Kidney glomerular epithelial cell (primary cell): ENCODE data around the gene IGSF10.
"Not testable (repeated sequence)": the region's sequence is repeated elsewhere in the genome, so short reads cannot be mapped to it uniquely, and the experiment has no call there.

Source experiments
- DNase-seq: peaks from one replicate; lab custom pipeline; 2025; lab: John Stamatoyannopoulos, UW

Gene IGSF10, protein sequence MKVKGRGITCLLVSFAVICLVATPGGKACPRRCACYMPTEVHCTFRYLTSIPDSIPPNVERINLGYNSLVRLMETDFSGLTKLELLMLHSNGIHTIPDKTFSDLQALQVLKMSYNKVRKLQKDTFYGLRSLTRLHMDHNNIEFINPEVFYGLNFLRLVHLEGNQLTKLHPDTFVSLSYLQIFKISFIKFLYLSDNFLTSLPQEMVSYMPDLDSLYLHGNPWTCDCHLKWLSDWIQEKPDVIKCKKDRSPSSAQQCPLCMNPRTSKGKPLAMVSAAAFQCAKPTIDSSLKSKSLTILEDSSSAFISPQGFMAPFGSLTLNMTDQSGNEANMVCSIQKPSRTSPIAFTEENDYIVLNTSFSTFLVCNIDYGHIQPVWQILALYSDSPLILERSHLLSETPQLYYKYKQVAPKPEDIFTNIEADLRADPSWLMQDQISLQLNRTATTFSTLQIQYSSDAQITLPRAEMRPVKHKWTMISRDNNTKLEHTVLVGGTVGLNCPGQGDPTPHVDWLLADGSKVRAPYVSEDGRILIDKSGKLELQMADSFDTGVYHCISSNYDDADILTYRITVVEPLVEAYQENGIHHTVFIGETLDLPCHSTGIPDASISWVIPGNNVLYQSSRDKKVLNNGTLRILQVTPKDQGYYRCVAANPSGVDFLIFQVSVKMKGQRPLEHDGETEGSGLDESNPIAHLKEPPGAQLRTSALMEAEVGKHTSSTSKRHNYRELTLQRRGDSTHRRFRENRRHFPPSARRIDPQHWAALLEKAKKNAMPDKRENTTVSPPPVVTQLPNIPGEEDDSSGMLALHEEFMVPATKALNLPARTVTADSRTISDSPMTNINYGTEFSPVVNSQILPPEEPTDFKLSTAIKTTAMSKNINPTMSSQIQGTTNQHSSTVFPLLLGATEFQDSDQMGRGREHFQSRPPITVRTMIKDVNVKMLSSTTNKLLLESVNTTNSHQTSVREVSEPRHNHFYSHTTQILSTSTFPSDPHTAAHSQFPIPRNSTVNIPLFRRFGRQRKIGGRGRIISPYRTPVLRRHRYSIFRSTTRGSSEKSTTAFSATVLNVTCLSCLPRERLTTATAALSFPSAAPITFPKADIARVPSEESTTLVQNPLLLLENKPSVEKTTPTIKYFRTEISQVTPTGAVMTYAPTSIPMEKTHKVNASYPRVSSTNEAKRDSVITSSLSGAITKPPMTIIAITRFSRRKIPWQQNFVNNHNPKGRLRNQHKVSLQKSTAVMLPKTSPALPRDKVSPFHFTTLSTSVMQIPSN (N-terminal part only)

DNA sequence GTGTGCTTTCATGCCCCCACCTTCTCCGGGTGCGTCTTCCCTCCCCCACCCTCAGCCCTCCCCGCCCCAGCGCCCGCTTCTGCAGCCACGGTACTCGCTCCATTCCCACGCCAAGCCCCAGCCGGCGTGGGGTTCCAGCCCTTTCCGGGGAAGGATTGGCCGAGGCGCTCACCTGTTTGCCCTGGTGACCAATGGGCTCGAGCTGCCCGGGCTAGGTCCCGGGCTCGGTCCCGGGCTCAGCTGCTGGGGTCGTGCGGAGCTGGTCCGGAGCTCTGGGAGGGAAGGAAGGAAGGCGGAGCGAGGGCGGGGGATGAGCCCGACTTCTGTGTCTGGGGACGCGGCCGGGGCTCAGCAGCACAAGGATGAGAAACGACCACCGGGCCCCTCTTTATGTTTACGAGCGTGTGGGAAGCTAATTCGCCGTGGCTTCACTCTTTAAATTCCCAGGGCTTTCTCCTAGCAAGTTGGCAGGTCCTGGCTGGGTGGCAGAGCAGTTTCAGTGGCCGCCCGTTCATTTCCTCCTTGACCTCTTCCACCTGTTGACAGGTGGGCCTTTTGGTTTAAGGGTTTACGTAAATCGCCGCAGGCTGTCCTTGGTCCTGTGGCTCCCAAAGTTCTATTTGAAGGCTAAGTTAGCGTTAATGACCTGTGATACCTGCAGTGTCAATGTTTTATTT lies at the start of gene IGSF10:
IGSF10 (minus strand) TSS at position 288 of the 677 bp plus-strand sequence. CDS start 2,352 bp downstream, outside the sequence.
- DNase-seq = no peak

- DNase-seq = not testable (repeated sequence)
These were observed 48.7 kb upstream of the IGSF10 start for GRCh38 chr3:151509468-151510135.

DNA sequence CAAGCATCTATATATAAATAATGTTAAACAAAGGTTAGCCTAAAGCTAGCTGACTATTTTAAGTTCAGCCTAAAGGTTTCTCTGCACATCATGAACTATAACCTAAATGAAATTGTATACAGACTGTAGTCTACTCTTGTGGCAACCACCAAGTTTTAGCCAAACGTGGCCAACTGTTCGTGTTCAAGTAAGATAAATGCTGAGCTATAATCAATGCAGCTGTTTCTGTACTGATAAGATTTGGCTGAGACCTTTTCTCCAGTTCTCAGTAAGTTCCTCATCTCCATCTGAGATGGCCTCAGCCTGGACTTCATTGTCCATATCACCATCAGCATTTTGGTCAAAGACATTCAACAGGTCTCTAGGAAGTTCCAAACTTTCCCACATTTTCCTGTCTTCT lies 43.7 kb upstream of the IGSF10 start:
- DNase-seq = no peak

DNA sequence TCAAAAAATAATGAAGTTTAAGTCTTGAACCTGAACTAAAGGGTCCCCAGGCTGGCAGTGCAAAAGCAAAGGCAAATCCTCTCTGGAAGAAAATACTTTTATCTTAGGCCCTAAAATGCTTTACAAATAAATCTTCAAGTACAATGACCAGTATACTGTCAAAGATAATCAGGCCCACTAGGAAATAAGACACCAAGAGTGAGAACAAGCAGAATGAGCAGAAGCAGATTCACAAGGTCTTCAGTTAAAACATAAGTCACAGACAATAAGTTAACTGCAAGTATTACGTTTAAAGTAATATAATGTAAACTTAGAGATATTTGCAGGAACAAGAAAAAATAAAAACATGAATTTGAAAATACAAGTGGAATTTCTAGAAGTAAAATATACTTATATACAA lies 42.2 kb upstream of the IGSF10 start:
- no peak for DNase-seq

DNA sequence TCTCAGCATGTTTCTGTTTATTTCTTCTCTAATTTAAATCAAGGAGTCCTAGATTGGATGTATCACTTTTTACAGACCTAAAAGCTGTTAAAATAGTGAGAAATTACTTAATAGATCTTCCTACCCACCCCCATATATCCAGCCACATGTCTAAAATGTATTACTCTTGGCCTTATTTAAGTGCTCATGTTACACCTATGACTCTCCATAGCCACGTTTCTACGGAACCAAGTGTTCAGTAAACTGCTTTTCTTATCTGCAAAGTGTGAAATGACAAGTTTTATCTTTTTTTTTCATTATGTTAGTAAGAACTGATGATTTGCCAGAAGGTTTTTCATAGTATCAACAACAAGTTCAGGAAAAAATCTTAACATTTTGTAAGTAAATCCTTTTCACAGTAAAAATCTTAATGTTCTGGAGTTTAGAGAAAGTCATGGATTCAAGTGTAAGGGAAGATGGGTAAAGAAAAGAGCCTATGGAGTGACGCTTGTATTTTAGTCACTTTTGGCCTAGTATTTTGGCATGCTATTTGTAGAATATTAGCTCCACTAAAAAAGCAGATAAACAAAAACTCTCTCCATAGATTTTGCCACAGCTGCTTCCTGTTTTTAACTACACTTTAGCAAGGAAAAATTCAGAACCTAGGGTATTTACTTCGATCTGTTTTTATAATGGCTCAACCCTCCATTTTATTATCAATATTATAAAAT lies 41.2 kb upstream of the IGSF10 start:
- DNase-seq = no peak

GRCh38 chr3:151501171-151501922 lies 40.5 kb upstream of the IGSF10 start:
- no peak for DNase-seq

GRCh38 chr3:151499168-151499567 lies 38.3 kb upstream of the IGSF10 start:
- no peak for DNase-seq

- DNase-seq = no peak
These were observed 30.7 kb upstream of the IGSF10 start for GRCh38 chr3:151491525-151491924.

- not testable (repeated sequence) for DNase-seq
These were observed 27.0 kb upstream of the IGSF10 start for GRCh38 chr3:151487833-151488232.

DNA sequence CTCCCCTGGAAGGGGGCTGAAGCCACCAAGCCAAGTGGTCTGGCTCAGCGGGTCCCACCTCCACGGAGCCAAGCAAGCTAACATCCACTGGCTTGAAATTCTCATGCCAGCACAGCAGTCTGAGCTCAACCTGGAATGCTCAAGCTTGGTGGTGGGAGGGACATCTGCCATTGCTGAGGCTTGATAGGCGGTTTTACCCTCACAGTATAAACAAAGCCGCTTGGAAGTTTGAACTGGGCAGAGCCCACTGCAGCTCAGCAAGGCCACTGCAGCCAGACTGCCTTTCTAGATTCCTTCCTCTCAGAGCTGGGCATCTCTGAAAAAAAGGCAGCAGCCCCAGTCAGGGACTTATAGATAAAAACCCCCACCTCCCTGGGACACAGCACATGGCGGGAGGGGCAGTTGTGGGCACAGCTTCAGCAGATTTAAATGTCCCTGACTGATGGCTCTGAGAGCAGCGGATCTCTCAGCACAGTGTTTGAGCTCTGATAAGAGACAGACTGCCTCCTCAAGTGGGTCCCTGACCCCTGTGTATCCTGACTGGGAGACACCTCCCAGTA lies 23.2 kb upstream of the IGSF10 start:
- DNase-seq = no peak

DNA sequence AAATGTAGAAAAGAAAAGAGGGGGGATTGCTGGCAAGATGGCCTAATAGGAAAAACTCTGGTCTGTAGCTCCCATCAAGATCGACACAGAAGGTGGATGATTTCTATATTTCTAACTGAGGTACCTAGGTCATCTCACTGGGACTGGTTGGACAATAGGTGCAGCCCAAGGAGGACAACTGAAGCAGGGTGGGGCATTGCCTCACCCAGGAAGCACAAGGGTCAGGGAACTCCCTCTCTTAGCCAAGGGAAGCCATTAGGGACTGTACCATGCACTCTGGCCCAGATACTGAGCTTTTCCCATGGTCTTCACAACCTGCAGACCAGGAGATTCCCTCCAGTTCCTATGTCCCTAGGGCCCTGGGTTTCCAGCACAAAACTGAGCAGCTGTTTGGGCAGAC lies 22.6 kb upstream of the IGSF10 start:
- no peak for DNase-seq

GRCh38 chr3:151480492-151480891 lies 19.6 kb upstream of the IGSF10 start:
- DNase-seq = no peak

DNA sequence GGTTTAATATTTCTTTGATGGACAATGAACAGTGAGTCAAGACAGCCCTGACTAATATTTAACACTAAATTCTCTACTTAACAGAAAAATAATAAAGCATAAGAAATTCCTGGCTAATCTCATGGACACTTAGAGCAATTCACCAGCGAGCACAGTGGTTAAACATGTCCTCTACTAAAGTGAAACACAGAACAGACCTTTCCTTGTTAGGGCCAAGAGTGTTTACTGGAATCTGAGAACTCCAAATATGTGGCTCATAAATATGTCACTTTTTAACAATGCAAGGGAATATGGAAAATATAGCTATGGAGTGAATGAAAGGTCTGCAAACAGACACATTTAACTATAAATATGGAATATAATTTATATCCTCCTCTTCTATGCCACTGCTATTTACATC lies 18.6 kb upstream of the IGSF10 start:
- DNase-seq = no peak

- no peak for DNase-seq
These were observed 17.5 kb upstream of the IGSF10 start for GRCh38 chr3:151478335-151478697.

- no peak for DNase-seq
These were observed 16.9 kb upstream of the IGSF10 start for GRCh38 chr3:151477591-151478334.

- no peak for DNase-seq
These were observed 15.6 kb upstream of the IGSF10 start for GRCh38 chr3:151476344-151477018.

DNA sequence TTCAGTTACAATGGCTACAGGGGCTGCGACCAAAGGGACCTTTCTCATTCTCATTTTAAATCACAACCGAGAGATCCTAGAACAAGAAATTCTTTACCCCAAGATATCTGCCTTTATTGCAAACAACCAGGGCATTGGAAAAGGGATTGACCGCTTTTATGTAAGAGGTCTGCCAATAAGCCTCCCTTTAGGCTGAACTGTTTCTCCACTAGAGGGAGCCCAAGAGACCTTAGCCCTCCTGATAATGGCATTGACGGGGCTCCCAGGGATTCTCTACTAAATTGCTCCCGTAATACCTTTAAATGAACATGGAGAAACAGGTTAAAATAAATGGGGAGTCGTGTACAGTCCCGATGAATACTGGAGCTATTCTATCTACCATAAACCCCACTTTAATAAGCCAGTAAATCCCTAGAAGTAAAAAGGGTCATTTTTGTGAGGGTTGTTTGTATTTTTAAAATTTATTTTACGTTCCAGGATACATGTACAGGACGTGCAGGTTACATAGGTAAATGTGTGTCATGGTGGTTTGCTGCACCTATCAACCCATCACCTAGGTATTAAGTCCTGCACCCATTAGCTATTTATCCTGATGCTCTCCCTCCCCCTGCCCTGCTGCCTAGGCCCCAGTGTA lies 7.5 kb upstream of the IGSF10 start:
- DNase-seq = no peak

- DNase-seq = no peak
These were observed 6.2 kb upstream of the IGSF10 start for GRCh38 chr3:151467069-151467468.
